GM18867 (cell line): ENCODE results near the gene HELZ.
A peak's percentile ranks its signal among the peaks of the same experiment; 100 is the strongest.

Experiments used
- ATAC-seq: cut with Tn5 transposase; IDR thresholded peaks from one replicate; pipeline ENCODE4 v1.9.1; 2021; ENCODE audit warnings: mild to moderate bottlenecking, moderate library complexity; ENCODE audit not compliant: unreplicated experiment

Gene HELZ

GRCh38 chr17:67196422-67196821 is 48.6 kb downstream of the HELZ start:
- ATAC-seq: no peak

- ATAC-seq: no peak
These were observed 50.9 kb downstream of the HELZ start for GRCh38 chr17:67194134-67194533.

- ATAC-seq: no peak
These were observed 57.1 kb downstream of the HELZ start for GRCh38 chr17:67187927-67188326.

GRCh38 chr17:67186782-67187181 is 58.2 kb downstream of the HELZ start:
- ATAC-seq: no peak

- no peak for ATAC-seq
These were observed 61.5 kb downstream of the HELZ start for GRCh38 chr17:67183531-67183930.

- ATAC-seq: no peak
These were observed 63.2 kb downstream of the HELZ start for GRCh38 chr17:67181825-67182224.

GRCh38 chr17:67180275-67180674 is 64.7 kb downstream of the HELZ start:
- ATAC-seq: no peak

GRCh38 chr17:67178555-67178954 is 66.4 kb downstream of the HELZ start:
- no peak for ATAC-seq

- no peak for ATAC-seq
These were observed 67.3 kb downstream of the HELZ start for GRCh38 chr17:67177732-67178131.

- no peak for ATAC-seq
These were observed 70.8 kb downstream of the HELZ start for GRCh38 chr17:67174190-67174589.

- peak; percentile 98 for ATAC-seq
These were observed 73.4 kb downstream of the HELZ start for GRCh38 chr17:67171560-67171959.

- no peak for ATAC-seq
These were observed 76.5 kb downstream of the HELZ start for GRCh38 chr17:67168496-67168895.

GRCh38 chr17:67165201-67165600 is 79.8 kb downstream of the HELZ start:
- ATAC-seq: no peak

- ATAC-seq: no peak
These were observed 80.7 kb downstream of the HELZ start for GRCh38 chr17:67164302-67164701.

GRCh38 chr17:67162771-67163170 is 82.2 kb downstream of the HELZ start:
- ATAC-seq: no peak

- no peak for ATAC-seq
These were observed 83.4 kb downstream of the HELZ start for GRCh38 chr17:67161573-67161972.

- no peak for ATAC-seq
These were observed 84.2 kb downstream of the HELZ start for GRCh38 chr17:67160791-67161190.

GRCh38 chr17:67157732-67158639 is 87.0 kb downstream of the HELZ start:
- no peak for ATAC-seq

GRCh38 chr17:67156269-67157199 is 88.5 kb downstream of the HELZ start:
- ATAC-seq: no peak

GRCh38 chr17:67152824-67153223 is 92.2 kb downstream of the HELZ start:
- ATAC-seq: no peak

GRCh38 chr17:67151717-67152116 is 93.3 kb downstream of the HELZ start:
- no peak for ATAC-seq

GRCh38 chr17:67150826-67151225 is 94.2 kb downstream of the HELZ start:
- ATAC-seq: no peak
